T-helper 2 cell treated with Interferon-gamma antibody and Interleukin-4, amounts not matched to agents 100 ng/mL and 5 ng/mL, for 36 hours (primary cell): ENCODE data around the gene KMO. TPM values are rescaled to one million over a fixed set of nuclear protein-coding genes. Genes with fewer than 3 reads are reported as not detected.

Experiments
- intact Hi-C: fragments of 100-400 bp; cut with micrococcal nuclease; formaldehyde crosslinking; loops from one replicate; pipeline ENCODE4 v1.15.1; 2023
- total RNA-seq: library from RNA; stranded (reverse); gene quantifications from 2 replicates; pipeline ENCODE4 v1.2.3, GENCODE V29; 2022

KMO gene
- total RNA-seq, 1 donor from 2014 or later = not detected

DNA sequence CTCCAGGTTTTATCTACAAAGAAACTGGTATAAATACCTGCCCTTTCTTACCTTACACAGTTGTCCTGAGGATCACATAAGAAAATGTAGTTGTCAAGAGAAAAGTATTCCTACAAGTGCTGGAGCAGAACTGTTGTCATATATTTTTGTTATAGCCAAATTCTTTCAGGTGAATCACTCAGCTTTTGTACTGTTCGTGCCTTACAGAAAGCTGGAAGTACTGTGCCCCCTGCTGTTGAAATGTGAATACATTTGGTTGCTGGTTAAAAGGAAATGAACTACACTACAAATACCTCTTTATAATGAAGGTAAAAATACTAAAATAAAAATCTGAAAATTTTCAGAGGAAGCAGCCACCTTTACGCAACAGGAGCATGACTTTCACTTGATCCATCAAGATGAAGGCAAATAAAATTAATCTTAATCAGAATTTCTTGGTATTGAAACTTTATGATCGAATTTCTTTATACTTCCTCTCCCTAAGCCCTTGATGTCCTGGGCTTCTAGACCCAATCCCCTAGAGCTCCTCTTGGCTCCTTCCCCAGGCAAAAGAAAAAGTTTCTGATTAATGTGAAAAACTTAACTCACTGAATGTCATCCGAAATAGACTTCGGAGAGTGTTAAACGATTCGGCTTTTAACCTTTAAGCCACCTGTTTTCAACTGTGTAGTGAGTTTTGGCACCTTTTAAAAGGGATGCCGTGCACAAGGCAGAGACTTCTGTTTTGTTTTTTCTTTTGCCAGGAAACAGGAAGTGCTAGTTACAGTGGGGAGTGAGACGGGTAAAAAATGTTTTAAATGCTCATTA, 95.5 kb downstream of the KMO start:
- intact Hi-C loops = loop anchor here (1.0 kb wide), 3 partner anchors 13 to 96 kb away; partner anchors contain the start of genes CHML and OPN3

DNA sequence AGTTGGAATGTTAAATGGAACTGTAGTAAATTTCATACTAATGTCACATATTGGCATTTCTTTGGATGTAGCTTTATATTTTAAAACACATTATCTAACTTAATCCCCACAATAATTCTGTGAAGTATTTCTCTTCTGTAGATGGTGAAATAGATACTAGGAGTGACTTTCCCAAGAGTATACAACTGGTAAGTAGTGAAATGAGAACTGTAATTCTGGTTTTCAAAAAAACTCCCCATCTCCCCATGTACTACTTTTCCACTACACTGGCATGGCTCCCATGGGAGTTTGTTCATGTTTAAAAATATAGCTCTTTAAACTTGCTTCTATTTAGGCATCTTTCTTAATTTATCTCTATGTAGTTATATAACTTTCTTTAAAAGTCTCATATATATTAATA, 97.8 kb downstream of the KMO start:
- intact Hi-C loops = no loop called here

DNA sequence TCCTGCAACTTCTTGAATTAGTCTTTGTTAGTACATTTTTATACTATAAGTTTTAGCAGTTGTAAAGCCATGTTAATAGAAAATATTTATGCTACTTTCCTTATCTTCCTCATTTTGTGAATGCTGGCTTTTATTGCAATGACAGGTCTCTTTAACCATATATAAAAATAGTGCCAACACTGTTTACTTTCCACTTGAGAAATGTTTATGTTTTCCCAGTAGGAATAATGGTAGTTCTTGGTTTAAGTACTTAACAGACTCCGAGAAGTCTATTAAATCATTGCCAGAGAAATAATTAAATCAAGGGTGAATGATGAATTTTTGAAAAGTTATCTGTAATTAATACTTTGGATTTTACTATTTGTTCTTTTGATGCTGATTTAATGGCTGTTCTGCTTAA, 98.3 kb downstream of the KMO start:
- intact Hi-C loops = no loop called here

DNA sequence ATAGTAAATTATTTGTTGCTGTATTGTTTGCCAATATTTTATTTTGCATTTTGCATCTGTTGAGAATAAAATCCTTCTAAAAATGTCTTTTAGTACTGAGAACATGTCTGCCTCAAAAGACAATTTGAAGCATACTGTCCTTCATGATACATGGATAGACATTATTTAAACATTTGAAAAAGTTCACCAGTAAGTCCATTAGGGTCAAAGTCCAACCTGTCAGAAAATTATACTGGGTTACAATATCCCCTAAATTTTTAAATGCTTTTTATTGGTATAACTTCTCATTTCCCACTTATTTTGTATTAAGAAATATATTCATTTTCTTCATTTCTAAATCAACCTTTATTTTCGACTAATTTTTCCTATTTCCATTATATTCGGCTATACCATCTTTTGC, 98.7 kb downstream of the KMO start:
- intact Hi-C loops = no loop called here

DNA sequence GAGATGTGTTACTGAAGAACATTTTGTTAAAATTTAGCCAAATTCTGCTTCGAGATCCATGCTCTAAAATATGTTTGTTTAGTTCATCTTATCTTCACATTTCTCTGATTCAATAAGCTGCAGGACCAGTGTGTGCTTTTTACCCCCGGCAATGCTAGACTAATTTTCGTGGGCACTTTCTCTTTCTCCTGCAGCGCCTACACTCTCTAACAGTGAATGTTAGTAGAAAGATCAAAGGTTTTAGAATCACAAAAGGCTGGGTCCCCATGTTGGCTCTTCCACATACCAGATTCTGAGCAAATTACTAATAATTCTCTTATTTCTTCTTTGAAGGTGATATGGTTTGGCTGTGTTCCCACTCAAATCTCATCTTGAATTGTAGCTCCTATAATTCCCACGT, 99.5 kb downstream of the KMO start:
- intact Hi-C loops = no loop called here

DNA sequence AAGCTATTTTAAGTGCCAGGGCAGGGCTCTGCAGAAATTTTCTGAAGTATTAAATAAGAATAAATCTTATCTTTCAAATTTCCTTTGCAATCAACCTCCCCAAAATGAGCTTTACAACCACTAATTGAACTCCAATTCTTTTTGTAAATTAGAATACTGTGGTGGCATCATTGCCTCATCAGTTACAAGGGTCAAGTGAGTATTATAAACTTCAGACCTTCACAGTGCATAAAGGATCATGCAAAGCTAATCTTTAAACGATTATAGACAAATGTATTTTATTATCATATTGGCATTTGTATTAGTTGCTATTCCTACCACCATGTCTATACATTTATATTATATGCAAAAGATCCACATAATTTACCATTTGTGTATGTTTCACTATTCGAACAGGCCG, 100.8 kb downstream of the KMO start:
- intact Hi-C loops = no loop called here

DNA sequence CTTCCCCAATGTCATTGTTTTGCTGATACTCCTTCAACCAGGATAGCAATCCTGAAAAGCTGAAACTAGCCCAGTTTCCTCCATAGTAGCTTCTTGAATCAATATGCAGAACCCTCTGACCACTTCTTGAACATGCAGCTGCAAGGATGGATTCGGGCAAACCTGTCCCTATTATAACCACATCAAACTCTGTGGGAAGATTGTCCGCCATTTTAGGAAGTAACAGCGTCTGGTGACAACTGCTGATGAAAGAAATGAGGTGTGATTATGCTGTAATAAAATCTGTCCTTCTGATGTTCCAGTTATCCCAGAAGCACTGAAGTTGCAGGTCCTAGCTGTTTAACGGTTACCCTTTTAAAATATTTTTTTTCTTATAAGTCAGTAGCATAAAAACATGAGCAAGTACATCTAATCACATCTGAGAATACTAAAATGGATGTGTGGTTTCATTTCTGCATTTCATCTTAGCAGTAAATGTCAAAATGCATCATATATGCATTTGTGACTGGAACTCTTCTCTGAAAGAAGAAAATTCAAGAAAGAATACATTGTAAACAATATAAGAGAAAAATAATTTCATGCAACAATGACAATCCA, 103.5 kb downstream of the KMO start:
- intact Hi-C loops = no loop called here

DNA sequence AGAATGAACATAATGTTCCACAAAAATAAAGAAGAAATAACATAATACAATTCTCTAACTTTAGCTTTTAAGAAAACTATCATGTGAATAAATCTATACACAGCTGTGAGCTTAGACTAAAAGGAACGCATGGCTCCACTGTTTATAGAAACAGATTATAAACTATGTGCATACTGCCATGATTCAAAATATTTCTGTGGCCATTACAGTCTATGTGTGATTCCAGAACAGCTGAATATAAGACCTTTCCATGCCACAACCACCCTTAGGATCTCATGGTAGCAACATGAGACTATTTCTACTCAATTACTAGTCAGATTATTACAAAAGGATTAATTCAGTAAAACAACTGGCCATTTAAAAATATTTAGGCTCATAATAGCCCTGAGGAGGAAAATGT, 104.1 kb downstream of the KMO start:
- intact Hi-C loops = no loop called here

DNA sequence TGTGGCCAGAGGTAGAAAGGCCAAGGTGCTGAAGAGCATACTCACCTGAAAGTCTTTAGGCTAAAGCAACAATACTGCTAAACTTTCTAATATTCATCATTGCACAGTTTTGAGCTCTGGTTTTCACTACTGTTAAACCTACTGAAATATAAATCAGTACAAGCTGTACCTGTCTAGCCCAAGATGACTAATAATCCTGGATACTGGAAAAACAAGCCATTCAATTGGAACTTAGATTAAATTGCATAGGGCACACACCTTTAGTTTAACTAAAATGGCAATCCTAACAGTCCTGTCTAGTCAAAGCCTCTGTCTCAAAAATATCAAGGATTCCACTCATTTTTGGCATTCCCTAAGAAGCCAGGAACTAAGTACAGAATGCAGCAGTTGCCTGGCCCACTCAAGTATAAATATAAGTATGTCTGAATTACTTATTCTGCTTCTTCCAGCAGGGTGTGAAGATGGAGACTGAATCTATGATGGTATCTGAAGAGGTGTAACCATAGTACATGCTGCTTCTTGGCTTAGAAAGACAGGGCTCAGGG, 104.9 kb downstream of the KMO start:
- intact Hi-C loops = no loop called here

DNA sequence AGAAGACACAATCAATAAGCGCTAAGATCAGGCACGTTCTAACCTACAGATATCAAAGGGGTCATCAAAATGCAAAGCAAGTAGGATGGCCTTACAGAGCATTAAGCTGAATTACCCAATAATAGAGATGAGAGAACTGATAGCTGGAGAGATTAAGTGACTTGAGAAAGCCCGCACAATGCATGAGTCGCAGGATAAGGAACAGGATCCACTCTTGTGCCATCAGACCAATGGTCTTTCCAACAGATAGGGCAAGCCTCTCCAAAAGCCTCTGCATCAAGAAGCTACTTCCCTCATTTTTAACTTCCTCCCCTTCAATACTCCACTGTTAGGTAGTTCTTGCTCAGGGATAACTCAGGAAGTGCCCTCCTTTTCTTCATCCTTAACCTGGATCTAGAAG, 105.4 kb downstream of the KMO start:
- intact Hi-C loops = no loop called here

DNA sequence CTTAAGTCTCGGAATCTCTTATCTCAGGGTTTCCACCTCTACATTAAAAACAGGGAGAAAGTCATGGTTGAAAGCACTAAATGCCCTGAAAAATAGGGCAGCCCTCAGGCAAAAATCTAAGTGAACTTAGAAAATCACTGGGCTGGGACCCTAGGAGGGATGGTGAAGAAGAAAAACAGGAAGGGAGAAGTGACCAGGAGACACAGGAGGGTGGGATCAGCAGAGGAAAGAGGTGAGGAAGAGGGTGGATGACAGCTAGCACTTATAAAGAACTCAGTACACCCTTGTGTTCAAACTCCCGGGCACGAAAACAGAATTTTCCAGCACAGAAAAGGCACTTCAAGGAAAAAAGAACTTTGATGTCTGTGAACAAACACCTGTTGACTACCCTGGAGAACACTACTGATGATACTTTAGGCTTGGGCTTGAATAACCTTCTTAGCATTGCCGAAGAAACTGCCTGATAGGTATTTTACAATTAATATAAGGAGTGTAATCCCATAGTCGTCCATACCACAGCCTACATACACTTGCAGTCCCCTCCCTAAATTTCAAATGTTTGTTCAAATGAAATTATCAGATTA, 106.0 kb downstream of the KMO start:
- intact Hi-C loops = no loop called here

DNA sequence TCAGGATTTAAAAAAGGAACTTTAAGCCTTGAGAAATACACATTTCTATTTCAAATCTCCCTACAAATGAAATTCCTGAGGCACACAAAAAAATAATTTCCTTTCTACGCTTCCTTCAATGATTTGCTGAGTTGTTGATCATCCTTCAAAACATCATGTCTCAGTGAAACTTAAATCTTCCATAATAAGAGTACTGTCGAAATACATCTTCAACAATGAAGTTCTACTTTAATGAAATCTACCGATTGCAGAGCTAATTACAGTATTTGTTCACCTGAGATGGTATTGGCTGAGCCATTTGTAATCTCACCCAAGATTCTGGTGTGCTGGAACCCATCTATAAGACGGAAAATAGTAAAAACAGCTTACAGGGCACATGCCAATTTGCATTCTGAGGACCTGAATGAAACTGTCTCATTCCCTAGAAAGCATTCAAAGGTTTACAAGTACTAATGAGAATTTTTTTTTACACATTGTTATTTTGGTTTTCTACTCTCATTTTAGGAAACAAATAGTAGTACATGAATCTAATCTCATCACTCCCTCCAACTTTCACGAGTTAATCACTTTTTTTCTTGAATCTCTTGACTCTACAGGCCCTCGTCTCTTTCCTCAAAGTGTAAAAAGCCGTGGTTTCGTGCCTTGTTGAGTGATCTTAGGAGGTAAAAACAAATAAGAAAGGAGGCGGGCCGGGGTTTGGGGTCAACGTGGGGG, 106.9 kb downstream of the KMO start:
- intact Hi-C loops = no loop called here

DNA sequence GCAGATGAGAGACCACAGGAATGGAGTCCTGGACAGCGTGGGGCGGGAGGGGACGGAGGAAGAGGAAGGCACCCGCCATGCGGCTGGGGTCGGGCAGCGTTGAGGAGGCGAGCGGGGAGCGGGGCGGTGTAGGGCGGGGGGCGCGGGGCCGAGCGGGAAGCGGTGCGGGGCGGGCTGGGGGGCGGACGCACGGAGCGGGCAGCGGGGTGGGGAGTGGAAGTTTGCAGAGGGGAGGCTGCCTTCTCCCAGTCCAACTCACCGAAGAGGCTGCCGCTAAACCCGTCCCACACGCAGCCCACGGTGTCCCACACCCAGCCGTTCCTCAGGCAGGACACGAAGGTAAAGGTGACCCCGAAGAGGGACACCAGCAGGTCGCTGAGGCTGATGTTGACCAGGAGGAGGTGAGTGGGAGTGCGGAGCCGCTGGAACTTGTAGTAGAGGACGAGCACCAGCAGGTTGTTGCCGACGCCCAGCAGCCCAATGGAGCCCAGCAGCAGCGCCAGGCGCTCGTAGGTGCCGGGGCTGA, 107.5 kb downstream of the KMO start:
- intact Hi-C loops = loop anchor here (1.0 to 10.0 kb wide), 5 partner anchors 12 to 1615 kb away; partner anchors contain the start of genes CEP170, FH and SDCCAG8

DNA sequence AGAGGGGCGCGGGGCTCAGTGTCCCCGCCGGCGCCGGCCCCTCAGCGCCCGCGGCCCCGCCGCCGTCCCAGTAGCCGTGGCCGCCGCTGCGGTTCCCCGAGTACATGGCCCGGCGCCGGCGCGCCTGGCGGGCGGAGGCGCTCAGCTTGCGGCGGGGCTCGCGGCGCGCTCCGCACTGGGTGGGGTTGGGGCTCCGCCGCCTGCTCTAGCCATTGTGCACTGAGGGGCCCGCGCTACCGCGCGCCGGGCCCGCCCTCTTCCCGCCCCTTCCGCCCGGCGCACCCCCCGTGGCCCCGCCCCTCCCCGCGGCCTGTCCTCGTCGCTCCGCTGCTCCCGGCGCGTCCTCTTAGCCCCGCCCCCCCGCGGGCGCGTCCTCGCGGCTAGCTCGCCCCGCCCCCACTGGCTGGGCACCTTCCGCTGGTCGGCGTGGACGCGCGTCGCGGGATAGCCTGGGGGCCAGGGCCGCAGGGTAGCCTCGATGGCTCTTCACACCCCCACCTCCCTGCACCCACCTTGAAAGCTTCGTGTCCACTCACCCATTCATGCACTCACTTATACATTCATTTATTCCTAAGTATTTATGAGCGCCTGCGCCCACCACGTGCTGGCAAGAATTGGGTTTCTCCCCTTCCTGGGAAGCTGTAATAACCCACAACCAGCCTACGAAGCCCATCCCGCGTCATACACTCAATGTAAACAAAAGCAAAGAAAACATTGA, 108.1 kb downstream of the KMO start, which contains the start of the genes CHML and OPN3:
Gene CHML (minus strand): TSS at position 221 of the 718 bp plus-strand sequence. CDS start 4,603 bp downstream, outside the sequence.
Gene OPN3 (minus strand): TSS at position 221 of the 718 bp plus-strand sequence. CDS start 115 bp downstream, at position 106.
- intact Hi-C loops = loop anchor here (1.0 to 10.0 kb wide), 5 partner anchors 13 to 1614 kb away; partner anchors contain the start of genes CEP170, FH and SDCCAG8

DNA sequence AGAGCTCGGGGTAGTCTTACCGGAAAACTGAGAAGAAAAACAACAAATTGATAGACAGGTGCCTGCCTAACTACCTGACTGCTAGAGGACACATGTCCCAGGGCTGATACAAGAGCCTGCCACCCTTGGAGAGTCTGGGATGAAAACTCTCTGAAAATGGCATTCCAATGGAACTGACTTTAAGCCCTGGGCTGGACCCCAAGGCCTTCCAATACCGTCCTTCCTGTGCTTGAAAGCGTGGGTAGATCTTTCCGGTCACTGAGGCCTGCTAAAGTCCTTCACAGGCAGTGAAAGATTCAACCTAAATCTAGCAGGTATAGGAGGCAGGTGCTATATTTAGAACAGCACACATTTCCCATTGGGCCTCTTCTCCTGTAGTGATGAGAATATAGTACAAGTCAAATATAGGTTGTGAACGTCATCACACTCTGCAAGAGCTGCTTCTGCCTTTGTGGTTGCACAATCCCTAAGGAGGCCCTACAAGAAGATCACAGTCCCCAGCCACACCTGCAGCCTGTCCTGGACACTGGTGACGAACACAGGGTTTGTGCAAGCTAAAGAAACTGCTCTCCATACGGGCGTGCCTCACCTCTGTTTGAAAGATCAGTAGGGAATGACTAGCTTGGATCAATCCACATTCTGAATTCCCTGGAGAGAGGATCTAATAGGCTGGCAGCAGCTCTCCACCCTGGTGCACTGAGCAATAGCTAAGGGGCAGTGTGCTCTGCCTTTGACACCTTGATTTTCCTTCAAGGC, 108.9 kb downstream of the KMO start:
- intact Hi-C loops = loop anchor here (1.0 to 10.0 kb wide), 5 partner anchors 14 to 1614 kb away; partner anchors contain the start of genes CEP170, FH and SDCCAG8

DNA sequence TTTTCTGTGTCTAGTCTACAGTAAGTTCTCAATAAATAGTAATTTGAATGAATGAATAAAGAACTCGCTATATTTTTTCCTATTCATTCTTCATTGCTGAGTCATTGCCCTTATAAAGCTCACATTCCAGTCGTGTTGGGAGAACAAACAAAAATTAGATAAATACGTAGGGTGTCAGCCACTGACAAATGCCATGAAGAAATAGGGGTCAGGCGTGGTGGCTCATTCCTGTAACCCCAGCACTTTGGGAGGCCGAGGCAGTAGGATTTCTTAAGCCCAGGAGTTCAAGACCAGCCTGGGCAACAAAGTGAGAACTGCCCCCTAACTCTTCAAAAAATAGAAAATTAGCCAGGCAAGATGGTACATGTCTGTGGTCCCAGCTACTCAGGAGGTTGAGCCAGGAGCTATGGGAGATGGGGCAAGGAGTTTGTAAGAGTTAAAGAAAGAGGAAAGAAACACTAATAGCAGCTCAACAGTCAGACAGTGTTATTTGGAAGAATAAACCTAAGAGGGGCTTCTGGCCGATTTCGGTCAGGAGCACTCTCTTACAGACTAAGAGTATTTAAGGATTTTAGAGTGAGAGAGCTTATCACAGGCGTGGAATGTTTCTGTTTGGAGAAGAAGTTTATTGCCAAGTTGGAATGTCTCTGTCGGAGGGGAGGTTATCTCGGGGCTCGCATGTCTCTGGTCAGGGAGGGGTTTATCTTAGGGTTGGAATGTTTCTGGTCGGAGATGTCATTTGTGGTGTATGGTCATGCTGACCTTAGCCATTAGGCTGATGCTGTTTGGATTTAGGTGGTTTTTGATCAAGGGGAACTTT, 109.8 kb downstream of the KMO start:
- intact Hi-C loops = loop anchor here (10.0 kb wide), 1 partner anchor 1613 kb away; the partner anchor contains the start of genes CEP170 and SDCCAG8

DNA sequence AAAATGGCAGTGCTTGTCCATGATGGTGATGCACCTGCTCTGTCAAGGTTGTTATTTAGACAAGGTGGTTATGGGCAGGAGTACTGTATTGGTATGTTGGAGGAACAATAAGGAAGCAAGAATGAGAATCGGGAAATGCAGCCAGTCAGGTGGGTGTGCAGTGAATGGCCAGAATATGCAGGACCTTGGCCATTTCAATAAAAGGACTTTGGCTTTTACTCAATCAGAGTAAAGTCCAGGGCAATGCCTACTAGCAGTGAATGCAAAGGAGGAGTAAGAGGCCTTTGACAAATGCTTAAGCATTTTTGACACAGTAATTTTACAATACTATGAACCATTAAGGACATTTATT, 110.4 kb downstream of the KMO start:
- intact Hi-C loops = loop anchor here (10.0 kb wide), 1 partner anchor 1612 kb away; the partner anchor contains the start of genes CEP170 and SDCCAG8

DNA sequence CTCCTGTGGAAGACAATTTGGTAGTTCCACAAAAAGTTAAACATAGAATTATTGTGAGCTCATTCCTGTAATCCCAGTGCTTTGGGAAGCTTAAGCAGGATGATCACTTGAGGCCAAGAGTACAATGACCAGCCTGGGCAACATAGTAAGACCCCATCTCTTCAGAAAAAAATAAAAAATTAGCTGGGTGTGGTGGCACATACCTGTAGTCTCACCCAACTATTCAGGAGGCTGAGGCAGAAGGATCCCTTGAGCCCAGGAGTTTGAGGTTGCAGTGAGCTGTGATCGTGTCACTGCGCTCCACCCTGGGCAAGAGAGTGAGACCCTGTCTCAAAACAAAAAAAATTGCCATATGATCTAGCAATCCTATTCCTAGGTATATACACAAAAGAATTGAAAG, 112.1 kb downstream of the KMO start:
- intact Hi-C loops = loop anchor here (10.0 kb wide), 1 partner anchor 1611 kb away; the partner anchor contains the start of genes CEP170 and SDCCAG8
